GM19351 (cell line): ENCODE measurements around the gene ACE.

Experiments used
- ATAC-seq: cut with Tn5 transposase; IDR thresholded peaks from one replicate; pipeline ENCODE4 v1.9.1; 2021; ENCODE audit warnings: mild to moderate bottlenecking, moderate library complexity; ENCODE audit not compliant: unreplicated experiment

Gene ACE

DNA sequence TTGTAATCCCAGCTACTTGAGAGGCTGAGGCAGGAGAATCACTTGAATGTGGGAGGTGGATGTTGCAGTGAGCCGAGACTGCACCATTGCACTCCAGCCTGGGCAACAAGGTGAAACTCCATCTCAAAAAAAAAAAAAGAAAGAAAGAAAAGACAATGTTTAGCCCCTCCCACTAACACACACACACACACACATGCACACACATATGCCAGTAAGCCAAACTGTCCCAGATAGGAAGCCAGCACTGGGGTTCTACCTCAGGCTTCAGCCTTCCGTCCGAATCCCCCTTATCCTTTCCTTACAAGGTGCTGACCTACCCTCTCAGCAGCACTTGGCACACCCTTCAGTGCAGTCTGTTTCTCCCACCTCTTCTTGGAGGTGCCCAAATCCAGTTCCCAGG lies 37.6 kb downstream of the ACE start:
- ATAC-seq = no peak

DNA sequence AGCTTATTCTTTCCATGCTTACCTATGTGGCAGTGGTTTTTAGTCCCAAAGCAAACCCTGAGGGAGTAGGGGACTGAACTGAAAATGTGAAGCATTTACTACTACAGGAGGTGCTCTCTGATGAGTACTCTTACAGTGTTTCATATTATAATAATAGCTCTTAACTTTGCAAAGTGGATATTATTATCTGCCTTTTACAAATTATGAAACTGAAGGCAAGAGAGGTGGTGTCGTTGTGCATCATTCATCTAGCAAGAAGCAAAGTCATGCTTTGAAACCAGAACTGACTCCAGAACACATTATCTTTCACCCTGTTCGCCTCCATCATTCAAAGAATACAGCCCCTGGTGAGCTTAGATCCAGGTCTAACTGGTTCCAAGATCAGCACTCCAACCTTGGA lies 38.1 kb downstream of the ACE start:
- no peak for ATAC-seq

DNA sequence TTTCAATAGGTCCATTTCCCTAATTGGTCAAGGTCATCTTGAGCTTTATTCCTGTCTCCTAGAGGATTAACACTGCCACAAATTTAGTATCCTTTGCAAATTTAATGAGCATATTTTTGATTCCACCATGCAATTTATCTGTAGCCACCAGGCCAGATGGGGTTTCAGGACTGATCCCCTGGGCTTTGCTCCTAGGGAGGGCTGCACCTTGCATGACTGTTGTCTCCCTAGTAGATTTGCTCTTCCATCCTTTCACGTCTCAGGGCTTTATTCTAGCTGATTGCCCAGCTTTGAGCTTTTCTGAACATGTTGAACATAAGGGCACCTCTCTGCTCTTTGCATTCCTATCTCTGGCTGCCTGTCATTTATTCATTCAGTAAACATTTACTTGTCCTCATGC lies 38.6 kb downstream of the ACE start:
- no peak for ATAC-seq

DNA sequence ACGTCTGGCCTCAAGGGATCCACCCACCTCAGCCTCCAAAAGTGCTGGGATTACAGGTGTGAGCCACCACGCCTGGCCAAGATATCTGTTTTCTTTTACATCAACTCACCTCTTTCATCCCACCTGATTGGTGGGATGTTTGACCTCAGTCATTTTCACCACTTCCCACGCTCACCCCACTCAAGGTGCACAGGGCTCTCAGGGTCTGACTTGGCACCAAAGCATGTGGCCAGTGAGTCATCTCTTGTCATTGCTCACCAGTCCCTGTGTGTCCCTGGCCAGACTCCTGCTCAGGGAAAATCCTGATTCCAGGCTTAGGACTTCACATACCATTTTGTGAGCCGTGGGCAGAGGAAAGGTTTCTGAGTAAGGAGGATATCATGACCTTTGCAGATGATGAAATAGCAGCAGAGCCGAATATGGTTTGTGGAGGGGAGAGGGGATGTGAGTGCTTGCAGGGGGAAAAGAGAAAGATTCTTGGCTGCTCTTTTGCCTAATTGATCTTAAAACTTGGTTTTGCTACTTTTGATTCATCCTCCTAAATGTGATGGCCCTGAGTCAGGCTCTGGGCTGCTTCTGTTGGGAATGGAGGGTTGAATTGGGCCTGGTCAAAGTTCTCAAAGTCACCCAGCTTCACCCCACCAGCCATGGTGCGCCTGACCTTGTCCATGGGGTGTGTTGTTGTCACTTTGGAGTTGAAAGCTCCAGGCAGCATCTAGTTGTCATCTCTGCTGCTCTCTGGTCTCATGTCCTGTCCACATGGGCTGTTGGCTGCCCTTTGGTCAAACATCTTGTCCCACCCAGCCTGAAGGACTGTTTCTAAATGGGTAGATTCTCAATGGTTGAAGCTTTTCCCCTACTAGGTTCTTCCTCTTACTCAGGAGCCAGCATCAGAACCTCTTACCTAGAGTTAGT lies 40.3 kb downstream of the ACE start:
- ATAC-seq = no peak

DNA sequence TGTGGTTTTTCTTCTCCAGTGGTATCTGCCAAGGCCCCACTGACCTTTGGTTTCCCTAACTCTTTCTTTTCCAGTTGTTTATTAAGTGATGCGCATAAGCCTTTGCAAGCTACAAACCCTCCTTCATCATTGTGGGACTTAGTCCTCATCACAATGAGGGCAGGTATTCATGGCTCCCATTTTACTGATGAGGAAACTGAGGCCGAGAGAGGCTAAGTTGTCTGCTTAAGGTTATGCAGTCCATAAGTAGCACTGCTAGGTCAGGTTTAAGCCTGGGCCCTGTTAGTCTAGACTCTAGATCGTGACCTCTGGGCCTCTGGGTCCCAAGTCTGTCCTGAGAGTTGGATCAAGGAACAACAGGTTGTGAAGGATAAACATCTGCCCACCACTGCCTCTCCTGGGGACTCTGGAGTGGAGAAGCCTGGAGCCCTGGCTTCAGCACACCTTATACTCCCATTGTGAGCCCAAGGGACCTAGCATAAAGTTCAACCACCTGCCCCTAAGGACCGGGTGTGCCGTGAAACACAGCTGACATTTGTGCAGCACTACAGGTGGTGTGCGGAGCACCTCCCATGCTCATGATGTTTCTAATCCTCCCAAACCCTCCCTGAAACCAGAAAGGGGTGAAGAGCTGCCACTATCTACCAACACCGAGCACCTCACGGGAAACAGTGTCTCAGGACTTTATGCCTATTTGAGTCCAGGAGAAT lies 41.1 kb downstream of the ACE start:
- no peak for ATAC-seq

- ATAC-seq = no peak
Measured at GRCh38 chr17:63519116-63519881, 42.4 kb downstream of the ACE start.

GRCh38 chr17:63519972-63520882 lies 43.4 kb downstream of the ACE start:
- ATAC-seq = no peak

GRCh38 chr17:63523253-63523855 lies 46.5 kb downstream of the ACE start, which contains the start of gene KCNH6:
KCNH6 (plus strand) TSS chr17:63523358; CDS start chr17:63523414, 56 bp downstream.
- no peak for ATAC-seq

GRCh38 chr17:63524051-63524450 lies 47.2 kb downstream of the ACE start:
- ATAC-seq = no peak

GRCh38 chr17:63525190-63525946 lies 48.5 kb downstream of the ACE start:
- ATAC-seq = no peak

DNA sequence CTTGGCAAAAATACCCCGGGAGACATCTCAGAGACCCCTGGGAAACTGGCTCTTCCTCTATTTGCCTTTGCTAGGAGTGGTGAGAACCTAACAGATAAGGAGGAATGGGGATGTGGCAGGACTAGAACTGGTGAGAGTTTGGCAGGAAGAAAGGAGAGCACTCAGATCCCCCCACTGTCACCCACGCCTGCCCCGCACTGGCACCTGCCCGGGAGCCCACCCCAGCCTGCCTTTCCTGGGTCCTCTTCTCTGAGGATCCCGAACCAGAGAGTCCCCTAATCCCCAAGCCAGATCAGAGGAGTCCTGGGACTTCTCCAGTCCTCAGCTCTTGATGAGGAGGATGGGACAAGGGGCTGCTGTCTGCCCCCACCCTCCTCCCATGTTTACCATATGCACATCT lies 50.0 kb downstream of the ACE start:
- ATAC-seq = no peak

DNA sequence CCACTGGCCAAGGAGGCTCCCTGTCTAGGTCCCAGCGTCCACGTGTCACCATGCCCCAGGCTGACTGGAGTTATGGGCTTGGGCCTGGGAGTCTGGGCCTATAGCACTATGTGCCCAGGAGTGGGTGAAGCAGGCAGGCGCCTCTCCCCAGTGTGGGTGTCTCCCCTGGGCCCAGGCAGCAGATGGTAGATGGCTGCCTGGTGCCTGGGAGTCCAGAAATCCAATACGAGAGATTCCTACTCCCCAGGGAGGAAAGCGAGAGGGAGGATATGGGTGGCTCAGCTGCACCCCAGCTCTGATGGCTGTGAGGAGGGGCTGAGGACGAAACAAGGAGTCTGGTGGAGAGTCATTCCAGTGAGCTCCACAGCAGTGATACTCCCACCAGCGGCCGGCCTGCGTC lies 51.3 kb downstream of the ACE start:
- ATAC-seq = no peak

GRCh38 chr17:63529711-63530556 lies 53.1 kb downstream of the ACE start:
- ATAC-seq = no peak

DNA sequence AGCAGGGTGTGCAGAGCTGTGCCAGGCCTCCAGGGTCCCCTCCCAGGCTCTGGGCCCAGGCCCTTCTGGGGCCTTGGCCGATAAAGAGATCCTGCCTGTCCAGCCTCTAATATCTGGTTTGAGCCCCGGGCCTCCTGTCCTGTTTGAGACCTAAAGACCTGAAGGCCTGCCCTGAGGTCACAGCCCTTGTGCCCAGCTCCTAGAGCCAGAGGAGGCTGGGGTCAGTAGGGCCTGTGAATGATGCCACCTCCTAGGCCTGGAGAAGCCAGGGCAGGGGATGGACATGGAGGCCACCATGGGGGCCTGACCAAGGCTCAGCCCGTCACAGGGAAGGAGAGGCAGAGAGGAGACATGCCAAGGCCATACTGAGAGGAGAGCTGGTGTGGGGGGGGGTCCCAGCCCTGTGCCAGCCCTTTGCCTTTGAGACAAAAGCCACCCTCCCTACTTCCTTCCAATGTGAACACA lies 53.7 kb downstream of the ACE start:
- no peak for ATAC-seq

DNA sequence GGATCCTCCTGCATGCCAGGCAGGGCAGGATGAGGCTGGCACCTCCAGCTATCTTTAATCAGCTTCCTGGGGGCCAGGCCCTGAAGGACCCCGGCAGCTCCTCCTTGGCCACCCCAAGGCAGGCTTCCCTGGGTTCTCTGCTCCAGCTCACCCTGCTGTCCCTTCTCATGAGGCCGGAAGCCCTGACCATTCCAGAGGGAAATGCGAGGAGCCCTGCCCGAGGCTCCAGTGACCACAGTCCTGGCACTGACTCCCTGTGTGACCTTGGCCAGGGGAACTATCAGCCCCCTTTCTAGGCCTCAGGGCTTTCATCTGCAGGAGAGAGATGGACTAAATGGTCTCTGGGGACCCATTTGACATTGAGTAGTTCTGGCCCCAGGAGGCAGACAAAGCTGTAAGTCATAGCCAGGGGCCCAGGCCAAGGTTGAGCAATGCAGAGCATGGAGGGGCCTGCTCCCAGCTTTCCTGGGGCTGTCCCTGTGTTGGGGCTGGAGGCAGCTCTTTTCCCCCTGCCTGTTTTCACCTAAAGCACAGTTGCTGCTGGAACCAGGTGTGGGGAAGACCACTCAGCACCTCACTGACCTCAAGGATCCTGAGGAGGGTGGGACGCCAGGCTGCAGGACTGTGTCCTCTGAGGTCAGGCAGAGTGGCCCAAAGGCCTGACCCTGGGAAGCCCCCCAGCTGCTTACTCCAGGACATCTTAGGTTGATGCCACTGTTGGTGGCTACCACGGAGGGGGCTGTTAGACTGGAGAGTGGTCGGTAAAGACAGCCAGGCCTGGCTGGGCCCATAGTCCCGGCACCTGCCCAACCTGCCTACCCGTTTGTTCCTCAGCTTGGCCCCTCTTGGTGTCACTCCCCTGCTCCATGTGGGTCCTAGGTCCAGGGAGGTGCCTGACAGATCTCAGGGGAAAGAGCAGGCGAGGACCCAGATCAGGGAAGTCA lies 54.4 kb downstream of the ACE start:
- ATAC-seq = no peak

DNA sequence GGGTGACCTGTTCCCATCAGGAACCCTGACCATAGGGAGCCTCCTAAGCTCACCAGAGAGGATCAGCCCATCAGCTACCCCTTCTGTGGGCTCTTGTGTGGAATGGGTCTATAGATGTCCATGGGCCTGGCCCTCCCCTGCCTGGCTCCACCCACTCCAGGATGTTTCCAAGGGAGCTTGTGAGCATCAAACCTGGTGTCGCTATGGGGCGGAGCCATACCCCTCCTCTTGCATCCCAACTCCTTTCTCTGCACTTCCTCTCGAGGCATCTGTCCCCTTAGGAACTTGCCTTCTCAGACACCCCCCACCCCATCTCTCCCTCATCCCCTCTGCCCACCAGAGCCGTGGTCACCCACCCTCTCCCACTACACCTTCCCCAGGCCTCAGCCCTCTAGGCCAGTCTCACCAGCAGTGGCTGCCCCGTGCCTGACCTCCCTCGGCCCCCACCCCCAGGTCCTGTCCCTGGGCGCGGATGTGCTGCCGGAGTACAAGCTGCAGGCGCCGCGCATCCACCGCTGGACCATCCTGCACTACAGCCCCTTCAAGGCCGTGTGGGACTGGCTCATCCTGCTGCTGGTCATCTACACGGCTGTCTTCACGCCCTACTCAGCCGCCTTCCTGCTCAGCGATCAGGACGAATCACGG lies 56.7 kb downstream of the ACE start:
- no peak for ATAC-seq
